GM18909 (cell line): ENCODE results near the gene TGIF1.
"Not testable (repeated sequence)": the region's sequence is repeated elsewhere in the genome, so short reads cannot be mapped to it uniquely, and the experiment has no call there.

Experiments used
- ATAC-seq: cut with Tn5 transposase; IDR thresholded peaks from one replicate; pipeline ENCODE4 v1.9.1; 2021; ENCODE audit warnings: mild to moderate bottlenecking; ENCODE audit not compliant: unreplicated experiment, poor library complexity

Gene TGIF1

GRCh38 chr18:3450012-3450798 is at the start of gene TGIF1:
TGIF1 (plus strand) TSS chr18:3450172; CDS start chr18:3450490, 318 bp downstream.
- ATAC-seq = no peak

- no peak for ATAC-seq
These were observed 49.2 kb upstream of the TGIF1 start for GRCh38 chr18:3400567-3401296.

- ATAC-seq = peak; percentile 90
These were observed 48.0 kb upstream of the TGIF1 start for GRCh38 chr18:3401669-3402620.

- ATAC-seq = peak; percentile 44
These were observed 47.0 kb upstream of the TGIF1 start for GRCh38 chr18:3402982-3403451.

GRCh38 chr18:3405713-3406112 is 44.3 kb upstream of the TGIF1 start:
- ATAC-seq = no peak

GRCh38 chr18:3408107-3408506 is 41.9 kb upstream of the TGIF1 start:
- no peak for ATAC-seq

GRCh38 chr18:3409811-3410210 is 40.2 kb upstream of the TGIF1 start:
- no peak for ATAC-seq

GRCh38 chr18:3410273-3410672 is 39.7 kb upstream of the TGIF1 start:
- ATAC-seq = no peak

- ATAC-seq = not testable (repeated sequence)
These were observed 39.1 kb upstream of the TGIF1 start for GRCh38 chr18:3410876-3411275.

GRCh38 chr18:3411327-3411726 is 38.6 kb upstream of the TGIF1 start:
- ATAC-seq = no peak

GRCh38 chr18:3411854-3412268 is 38.1 kb upstream of the TGIF1 start:
- ATAC-seq = no peak

- ATAC-seq = not testable (repeated sequence)
These were observed 37.4 kb upstream of the TGIF1 start for GRCh38 chr18:3412528-3412927.

- no peak for ATAC-seq
These were observed 34.9 kb upstream of the TGIF1 start for GRCh38 chr18:3415110-3415509.

- no peak for ATAC-seq
These were observed 31.9 kb upstream of the TGIF1 start for GRCh38 chr18:3418083-3418482.

- ATAC-seq = no peak
These were observed 29.1 kb upstream of the TGIF1 start for GRCh38 chr18:3420919-3421279.

GRCh38 chr18:3422905-3423304 is 27.1 kb upstream of the TGIF1 start:
- ATAC-seq = no peak

- no peak for ATAC-seq
These were observed 25.6 kb upstream of the TGIF1 start for GRCh38 chr18:3424280-3424890.

- no peak for ATAC-seq
These were observed 24.9 kb upstream of the TGIF1 start for GRCh38 chr18:3425030-3425429.

- no peak for ATAC-seq
These were observed 24.5 kb upstream of the TGIF1 start for GRCh38 chr18:3425446-3425845.

GRCh38 chr18:3426074-3426473 is 23.9 kb upstream of the TGIF1 start:
- ATAC-seq = no peak
